Measurements from ENCODE around the gene CPSF4. TPM values are rescaled to one million over a fixed set of nuclear protein-coding genes. Genes with fewer than 3 reads are reported as not detected.
"Not testable (repeated sequence)": the region's sequence is repeated elsewhere in the genome, so short reads cannot be mapped to it uniquely, and the experiment has no call there.

CPSF4 gene
- total and polyA plus RNA-seq, 3 experiments from 2014 or later = 22.7 to 66.6 (median 58.7) TPM

- H3K4me1 Mint-ChIP-seq = peaks cover 0 to 3% (median 0%) of the 10 kb centered on the region in 3 donors
- H3K9me3 Mint-ChIP-seq = no peaks in the 10 kb centered on the region
- H3K27me3 Mint-ChIP-seq = no peaks in the 10 kb centered on the region
- ChIA-PET POLR2A (interaction anchor here (0.6 to 0.7 kb wide), 2 partner anchors 13 to 137 kb away, joined by 4 read pairs; no protein-coding TSS in a partner anchor), CTCF (interaction anchor here (1.0 to 1.4 kb wide), 2 partner anchors 13 to 40 kb away, joined by 3 to 4 read pairs; partner anchors contain the start of genes BUD31 and PDAP1)
- no peak for DNase-seq
- peaks cover 0 to 79% (median 12%) of the 10 kb centered on the region in 3 donors for H3K36me3 Mint-ChIP-seq
- Histone ChIP-seq H3K4me1 (ENCODE audit: insufficient read depth, low read length) (no peaks in the 10 kb centered on the region), H3K27ac (ENCODE audit: low read depth, low read length) (no peak overlapping the region), H3K27me3 (ENCODE audit: insufficient read depth, low read length, poor library complexity, severe bottlenecking) (no peaks in the 10 kb centered on the region), H3K36me3 (ENCODE audit: insufficient read depth, low read length) (peaks cover 30% of the 10 kb centered on the region), H3K9me3 (ENCODE audit: low read length) (no peaks in the 10 kb centered on the region), H3K4me3 (ENCODE audit: low read length) (no peak overlapping the region)
- peak overlapping the region in 4 of 8 donors; percentile 5 to 75 (median 35) for H3K27ac Mint-ChIP-seq
- no peak overlapping the region for H3K4me3 Mint-ChIP-seq
Observed at GRCh38 chr7:99422186-99422585, 16.6 kb upstream of the CPSF4 start.

- DNase-seq = no peak
- Histone ChIP-seq H3K4me1 (ENCODE audit: insufficient read depth, low read length) (no peaks in the 10 kb centered on the region), H3K9me3 (ENCODE audit: low read length) (no peaks in the 10 kb centered on the region), H3K27me3 (ENCODE audit: insufficient read depth, low read length, poor library complexity, severe bottlenecking) (no peaks in the 10 kb centered on the region), H3K4me3 (ENCODE audit: low read length) (no peak overlapping the region), H3K36me3 (ENCODE audit: insufficient read depth, low read length) (peaks cover 25% of the 10 kb centered on the region), H3K27ac (ENCODE audit: low read depth, low read length) (no peak overlapping the region)
- no peak overlapping the region for H3K4me3 Mint-ChIP-seq
- H3K27ac Mint-ChIP-seq = peak overlapping the region in 3 of 8 donors; percentile 34 to 38 (median 35)
- ChIA-PET CTCF (interaction anchor here (0.5 to 1.4 kb wide), 4 partner anchors 14 to 531 kb away, joined by 3 to 4 read pairs (median 3); partner anchors contain the start of genes BUD31 and PDAP1), POLR2A (interaction anchor here (0.6 to 0.7 kb wide), 2 partner anchors 13 to 136 kb away, joined by 4 read pairs; no protein-coding TSS in a partner anchor)
- peaks cover 0 to 74% (median 9%) of the 10 kb centered on the region in 3 donors for H3K36me3 Mint-ChIP-seq
- no peaks in the 10 kb centered on the region for H3K27me3 Mint-ChIP-seq
- no peaks in the 10 kb centered on the region for H3K9me3 Mint-ChIP-seq
- H3K4me1 Mint-ChIP-seq = no peaks in the 10 kb centered on the region
Observed at GRCh38 chr7:99422625-99423024, 16.1 kb upstream of the CPSF4 start.

GRCh38 chr7:99424932-99425730 lies 13.6 kb upstream of the CPSF4 start:
- H3K4me1 Mint-ChIP-seq = no peaks in the 10 kb centered on the region
- peaks cover 9% of the 10 kb centered on the region for H3K36me3 ChIP-seq (ENCODE audit: insufficient read depth, low read length)
- CTCF ChIA-PET = interaction anchor here (0.9 to 1.5 kb wide), 2 partner anchors 12 to 16 kb away, joined by 3 to 4 read pairs; partner anchors contain the start of gene BUD31
- no peak overlapping the region for H3K4me3 ChIP-seq (ENCODE audit: low read length)
- no peak overlapping the region for H3K4me3 Mint-ChIP-seq
- no peaks in the 10 kb centered on the region for H3K4me1 ChIP-seq (ENCODE audit: insufficient read depth, low read length)
- H3K36me3 Mint-ChIP-seq = peaks cover 0 to 67% (median 2%) of the 10 kb centered on the region in 3 donors
- no peaks in the 10 kb centered on the region for H3K27me3 ChIP-seq (ENCODE audit: insufficient read depth, low read length, poor library complexity, severe bottlenecking)
- no peaks in the 10 kb centered on the region for H3K9me3 Mint-ChIP-seq
- H3K27me3 Mint-ChIP-seq = no peaks in the 10 kb centered on the region
- H3K27ac Mint-ChIP-seq = no peak overlapping the region
- DNase-seq = no peak
- no peaks in the 10 kb centered on the region for H3K9me3 ChIP-seq (ENCODE audit: low read length)
- POLR2A ChIA-PET = interaction anchor here (0.6 kb wide), 1 partner anchor 22 kb away, joined by 4 read pairs; no protein-coding TSS in a partner anchor
- H3K27ac ChIP-seq (ENCODE audit: low read depth, low read length) = no peak overlapping the region

- peaks cover 0 to 60% (median 4%) of the 10 kb centered on the region in 3 donors for H3K36me3 Mint-ChIP-seq
- H3K4me3 ChIP-seq (ENCODE audit: low read length) = no peak overlapping the region
- no peak overlapping the region for H3K27ac ChIP-seq (ENCODE audit: low read depth, low read length)
- no peak for DNase-seq
- peaks cover 4% of the 10 kb centered on the region for H3K36me3 ChIP-seq (ENCODE audit: insufficient read depth, low read length)
- no peaks in the 10 kb centered on the region for H3K4me1 Mint-ChIP-seq
- POLR2A ChIA-PET = no interaction called here
- no peaks in the 10 kb centered on the region for H3K9me3 Mint-ChIP-seq
- H3K4me3 Mint-ChIP-seq = no peak overlapping the region
- no peaks in the 10 kb centered on the region for H3K9me3 ChIP-seq (ENCODE audit: low read length)
- H3K27ac Mint-ChIP-seq = no peak overlapping the region
- CTCF ChIA-PET = no interaction called here
- no peaks in the 10 kb centered on the region for H3K4me1 ChIP-seq (ENCODE audit: insufficient read depth, low read length)
- H3K27me3 Mint-ChIP-seq = no peaks in the 10 kb centered on the region
- H3K27me3 ChIP-seq (ENCODE audit: insufficient read depth, low read length, poor library complexity, severe bottlenecking) = no peaks in the 10 kb centered on the region
Observed at GRCh38 chr7:99428972-99429566, 9.7 kb upstream of the CPSF4 start.

GRCh38 chr7:99429756-99430155 lies 9.0 kb upstream of the CPSF4 start:
- Histone ChIP-seq H3K27me3 (ENCODE audit: insufficient read depth, low read length, poor library complexity, severe bottlenecking) (no peaks in the 10 kb centered on the region), H3K27ac (ENCODE audit: low read depth, low read length) (no peak overlapping the region), H3K4me3 (ENCODE audit: low read length) (no peak overlapping the region), H3K36me3 (ENCODE audit: insufficient read depth, low read length) (peaks cover 1% of the 10 kb centered on the region), H3K4me1 (ENCODE audit: insufficient read depth, low read length) (no peaks in the 10 kb centered on the region), H3K9me3 (ENCODE audit: low read length) (no peaks in the 10 kb centered on the region)
- no peaks in the 10 kb centered on the region for H3K9me3 Mint-ChIP-seq
- peak overlapping the region in 1 of 8 donors; percentile 24 for H3K27ac Mint-ChIP-seq
- H3K4me3 Mint-ChIP-seq = no peak overlapping the region
- H3K27me3 Mint-ChIP-seq = no peaks in the 10 kb centered on the region
- no peaks in the 10 kb centered on the region for H3K4me1 Mint-ChIP-seq
- H3K36me3 Mint-ChIP-seq = peaks cover 0 to 58% (median 4%) of the 10 kb centered on the region in 3 donors
- DNase-seq = no peak
- ChIA-PET POLR2A (interaction anchor here (0.6 kb wide), 1 partner anchor 37 kb away, joined by 3 read pairs; no protein-coding TSS in a partner anchor), CTCF (no interaction called here)

- H3K4me3 ChIP-seq (ENCODE audit: low read length); POLR2A ChIA-PET; H3K9me3 Mint-ChIP-seq; H3K27me3 ChIP-seq (ENCODE audit: insufficient read depth, low read length, poor library complexity, severe bottlenecking); H3K36me3 ChIP-seq (ENCODE audit: insufficient read depth, low read length); H3K4me1 Mint-ChIP-seq; H3K27me3 Mint-ChIP-seq; DNase-seq; H3K9me3 ChIP-seq (ENCODE audit: low read length); CTCF ChIA-PET; H3K4me1 ChIP-seq (ENCODE audit: insufficient read depth, low read length); H3K27ac ChIP-seq (ENCODE audit: low read depth, low read length): not testable (repeated sequence)
- Mint-ChIP-seq H3K27ac (peak overlapping the region in 1 of 8 donors; percentile 35), H3K4me3 (peak overlapping the region in 1 of 7 donors; percentile 56), H3K36me3 (peaks cover 0 to 53% (median 4%) of the 10 kb centered on the region in 3 donors)
Observed at GRCh38 chr7:99431756-99432540, 6.8 kb upstream of the CPSF4 start.

GRCh38 chr7:99433158-99433557 lies 5.6 kb upstream of the CPSF4 start:
- no peaks in the 10 kb centered on the region for H3K4me1 ChIP-seq (ENCODE audit: insufficient read depth, low read length)
- no peak for DNase-seq
- ChIA-PET POLR2A (no interaction called here), CTCF (no interaction called here)
- no peaks in the 10 kb centered on the region for H3K27me3 ChIP-seq (ENCODE audit: insufficient read depth, low read length, poor library complexity, severe bottlenecking)
- Mint-ChIP-seq H3K4me1 (peaks cover 0 to 10% (median 4%) of the 10 kb centered on the region in 3 donors), H3K36me3 (peaks cover 0 to 49% (median 4%) of the 10 kb centered on the region in 3 donors), H3K9me3 (no peaks in the 10 kb centered on the region), H3K4me3 (peak overlapping the region in 1 of 7 donors; percentile 40), H3K27ac (peak overlapping the region in 2 of 8 donors; percentile 8 to 32), H3K27me3 (no peaks in the 10 kb centered on the region)
- H3K36me3 ChIP-seq (ENCODE audit: insufficient read depth, low read length) = no peaks in the 10 kb centered on the region
- no peak overlapping the region for H3K27ac ChIP-seq (ENCODE audit: low read depth, low read length)
- no peaks in the 10 kb centered on the region for H3K9me3 ChIP-seq (ENCODE audit: low read length)
- no peak overlapping the region for H3K4me3 ChIP-seq (ENCODE audit: low read length)
